Right forelimb (tissue), 1 donor: ENCODE measurements around the gene CNBP.
A peak's percentile ranks its signal among the peaks of the same experiment; 100 is the strongest.
"Not testable (repeated sequence)": the region's sequence is repeated elsewhere in the genome, so short reads cannot be mapped to it uniquely, and the experiment has no call there.

Experiments used
- DNase-seq: peaks from one replicate; pipeline ENCODE4 v3.0.0-alpha.2; 2018

Gene CNBP

DNA sequence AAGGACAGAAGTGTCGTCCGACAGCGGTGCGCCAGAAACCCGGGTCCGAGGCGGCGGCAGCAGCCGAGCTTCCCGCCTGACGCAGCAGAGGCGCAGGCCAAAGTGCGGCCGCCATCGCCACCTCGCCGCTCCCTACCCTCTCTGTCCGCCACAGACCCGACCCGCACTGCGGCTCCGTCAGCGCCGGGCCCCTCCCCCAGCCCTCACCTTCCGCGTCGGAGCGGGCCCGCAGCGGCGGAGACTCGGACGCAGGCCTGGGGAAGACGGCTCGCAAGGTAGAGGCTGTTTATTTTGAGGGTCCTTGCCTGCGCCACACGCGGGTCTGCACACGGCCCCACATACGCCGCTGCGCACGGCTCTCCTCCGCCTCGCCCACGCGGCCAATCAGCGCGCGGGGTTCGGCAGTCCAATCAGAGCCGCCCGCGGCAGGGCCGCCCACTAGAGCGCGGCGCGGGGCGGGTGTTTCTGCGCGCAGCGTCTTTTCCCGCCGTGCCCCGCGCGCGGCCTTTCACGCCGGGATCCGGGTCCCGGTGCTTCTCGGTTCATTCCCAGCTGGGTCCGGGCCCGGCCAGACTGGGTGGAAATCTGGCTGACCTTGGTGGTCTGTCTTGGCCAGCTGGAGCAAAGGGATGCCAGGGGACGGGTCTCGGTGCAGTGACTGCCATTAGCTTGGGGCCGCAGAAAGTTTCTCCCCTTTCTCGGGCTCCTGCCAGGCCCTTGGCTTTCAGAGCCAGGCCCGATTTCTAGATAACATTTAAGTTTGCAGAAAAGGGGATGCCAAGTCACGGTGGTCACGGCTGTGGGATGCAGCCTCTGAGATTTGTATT is at the start of gene CNBP:
Gene CNBP (minus strand): TSS at position 328 of the 827 bp plus-strand sequence. CDS start 12,139 bp downstream, outside the sequence.
- DNase-seq = peak; percentile 96

DNA sequence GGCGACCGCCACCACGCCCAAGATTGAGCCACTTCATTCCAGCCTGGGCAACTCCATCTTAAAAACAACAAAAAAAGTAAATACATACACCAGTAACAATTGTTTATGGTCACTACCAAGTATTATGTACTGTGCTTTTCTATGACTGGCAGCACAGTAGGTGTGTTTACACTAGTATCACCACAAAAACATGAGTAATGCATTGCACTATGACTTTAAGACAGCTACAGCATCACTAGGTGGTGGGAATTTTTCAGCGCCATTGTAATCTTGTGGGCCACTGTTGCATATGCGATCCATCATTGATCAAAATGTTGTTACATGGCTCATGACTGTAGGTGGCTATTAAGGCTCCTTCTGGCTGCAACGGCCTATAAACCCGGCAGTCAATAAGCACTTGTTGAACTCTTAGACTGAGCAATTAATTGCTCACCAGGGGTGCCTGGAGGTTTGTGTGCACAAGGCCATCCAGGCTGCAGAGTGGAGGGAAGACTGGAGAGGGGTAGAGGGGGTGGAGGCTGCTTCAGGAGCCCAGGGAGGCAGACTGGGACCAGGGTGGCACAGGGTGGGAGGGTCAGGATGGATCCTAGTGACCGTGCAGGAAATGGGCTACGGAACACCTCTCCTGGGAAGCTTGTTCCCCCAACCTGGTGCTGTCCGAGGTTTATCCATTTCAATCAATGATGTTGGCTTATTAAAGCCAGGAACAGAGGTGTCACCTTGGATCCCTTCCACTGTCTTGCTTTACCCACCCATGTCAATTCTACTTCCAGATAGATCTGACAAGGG is 47.8 kb upstream of the CNBP start:
- no peak for DNase-seq

DNA sequence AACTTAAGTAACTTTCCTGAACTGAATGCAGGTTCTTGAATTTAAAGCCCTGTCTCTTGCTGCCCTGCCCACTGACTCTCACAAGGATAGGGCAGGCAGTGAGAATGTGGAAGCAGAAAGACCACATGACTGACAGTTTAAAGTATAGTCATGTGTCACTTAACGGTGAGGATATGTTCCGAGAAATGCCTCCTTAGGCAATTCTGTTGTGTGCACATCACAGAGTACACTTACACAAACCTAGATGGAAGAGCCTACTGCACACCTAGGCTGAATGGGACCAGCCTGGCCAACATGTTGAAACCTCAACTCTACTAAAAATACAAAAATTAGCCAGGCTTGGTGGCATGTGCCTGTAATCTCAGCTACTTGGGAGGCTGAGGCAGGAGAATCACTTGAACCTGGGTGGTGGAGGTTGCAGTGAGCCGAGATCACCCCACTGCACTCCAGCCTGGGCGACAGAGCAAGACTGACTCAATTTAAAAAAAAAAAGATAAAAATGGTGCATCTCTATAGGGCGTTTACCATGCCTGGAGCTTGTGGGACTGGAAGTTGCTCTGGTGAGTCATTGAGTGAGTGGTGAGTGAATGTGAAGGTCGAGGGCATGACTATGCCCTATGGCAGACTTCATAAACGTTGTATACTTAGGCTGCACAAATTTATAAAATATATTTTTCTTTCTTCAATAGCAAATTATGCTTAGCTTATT is 46.8 kb upstream of the CNBP start:
- DNase-seq = no peak

DNA sequence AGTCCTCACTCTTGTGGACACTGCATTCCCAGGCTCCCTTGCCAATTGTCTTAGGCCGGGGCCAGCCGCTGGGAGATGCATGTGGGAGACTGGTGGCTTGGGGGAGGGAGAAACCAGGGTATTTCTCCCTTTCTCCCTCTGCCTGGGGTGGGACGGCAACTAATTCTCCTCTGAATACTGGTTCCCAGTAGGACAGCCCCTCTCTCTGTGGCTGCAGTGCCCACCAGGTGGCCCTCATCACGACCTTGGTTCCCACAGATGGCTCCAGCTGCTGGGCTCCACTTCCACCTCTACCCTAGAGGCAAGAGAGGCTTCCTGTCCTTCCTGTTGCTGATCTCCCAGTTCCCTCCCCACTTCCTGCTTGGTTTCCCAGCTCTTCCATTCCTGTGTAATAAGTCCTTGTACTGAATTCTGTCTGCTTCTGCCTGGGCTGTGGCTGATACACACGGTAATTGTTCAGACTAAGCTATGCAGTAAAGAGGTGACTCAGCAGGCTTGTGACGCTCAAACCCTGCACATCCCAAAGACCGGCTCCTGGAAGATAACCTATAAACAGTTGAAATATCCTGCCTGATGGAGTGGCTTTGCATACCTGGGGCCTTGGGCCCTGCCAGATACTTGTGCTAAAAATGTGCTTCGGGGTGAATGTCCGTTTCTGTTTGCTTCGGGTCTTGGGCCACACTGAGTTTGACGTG is 45.3 kb upstream of the CNBP start:
- DNase-seq = no peak

DNA sequence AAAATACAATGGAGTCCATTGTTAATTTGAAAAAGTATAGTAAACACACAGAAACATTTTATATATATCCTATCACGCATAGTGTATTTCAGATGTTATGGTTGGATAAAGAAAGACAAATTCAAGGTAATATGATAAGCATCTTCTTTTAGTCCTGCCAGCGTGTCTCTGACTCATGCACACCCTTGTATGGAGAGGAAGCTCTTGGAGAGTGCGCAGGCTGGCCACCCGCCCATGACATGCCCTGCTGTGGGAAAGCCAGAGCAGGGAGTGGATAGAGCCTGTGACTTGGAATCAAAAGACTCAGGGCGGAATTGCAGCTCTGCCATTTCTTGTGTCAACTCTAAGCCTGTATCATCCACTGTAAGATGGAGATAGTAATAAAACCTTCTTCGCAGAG is 42.7 kb upstream of the CNBP start:
- DNase-seq = no peak

DNA sequence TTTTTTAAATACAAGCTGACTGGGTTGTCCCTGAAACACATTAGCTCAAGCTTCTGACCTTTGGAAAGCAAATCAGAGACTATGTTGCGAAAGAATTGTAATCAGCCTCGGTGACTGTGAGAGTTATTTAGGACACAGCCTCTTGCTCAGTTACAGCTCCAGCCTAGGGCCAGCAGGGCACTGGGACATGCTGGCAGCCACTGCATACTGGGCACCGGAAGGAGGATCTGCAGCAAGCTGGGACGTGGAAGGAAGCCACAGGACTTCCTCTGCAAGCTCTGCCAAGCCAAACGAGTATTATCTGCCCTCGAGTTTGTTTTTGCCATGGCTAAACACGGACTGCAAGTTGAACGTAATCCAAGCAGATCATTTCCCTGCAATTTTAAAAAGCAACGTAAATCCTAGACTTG is 41.3 kb upstream of the CNBP start:
- DNase-seq = peak; percentile 59

DNA sequence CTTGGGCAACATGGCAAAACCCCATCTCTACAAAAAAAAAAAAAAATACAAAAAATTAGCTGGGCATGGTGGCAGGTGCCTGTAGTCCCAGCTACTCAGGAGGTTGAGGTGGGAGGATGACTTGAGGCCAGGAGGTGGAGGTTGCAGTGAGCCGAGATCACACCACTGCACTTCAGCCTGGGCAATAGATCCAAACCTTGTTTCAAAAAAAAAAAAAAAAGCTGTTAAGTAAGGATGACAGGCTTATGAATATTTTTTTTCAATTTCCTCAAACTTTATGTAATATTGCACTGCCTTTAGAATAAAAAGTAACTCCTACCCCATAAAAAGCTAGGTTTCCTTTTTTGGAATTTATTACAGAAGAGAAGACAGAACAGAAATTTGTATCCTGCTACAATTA is 40.7 kb upstream of the CNBP start:
- not testable (repeated sequence) for DNase-seq

DNA sequence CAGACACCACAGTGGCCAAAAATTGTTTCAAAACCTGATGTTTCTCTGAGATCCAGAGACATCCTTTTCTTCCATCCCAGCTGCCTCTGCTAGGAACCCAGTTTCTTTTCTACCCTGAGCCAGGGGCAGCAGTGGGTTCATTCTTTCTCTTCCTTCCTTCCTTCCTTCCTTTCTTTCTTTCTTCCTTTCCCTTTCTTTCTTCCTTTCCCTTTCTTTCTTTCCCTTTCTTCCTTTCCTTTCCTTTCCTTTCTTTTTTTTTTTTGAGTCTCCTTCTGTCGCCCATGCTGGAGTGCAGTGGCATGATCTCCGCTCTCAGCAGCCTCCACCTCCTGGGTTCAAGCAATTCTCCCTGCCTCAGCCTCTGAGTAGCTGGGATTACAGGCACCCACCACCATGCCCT is 35.0 kb upstream of the CNBP start:
- DNase-seq = no peak

DNA sequence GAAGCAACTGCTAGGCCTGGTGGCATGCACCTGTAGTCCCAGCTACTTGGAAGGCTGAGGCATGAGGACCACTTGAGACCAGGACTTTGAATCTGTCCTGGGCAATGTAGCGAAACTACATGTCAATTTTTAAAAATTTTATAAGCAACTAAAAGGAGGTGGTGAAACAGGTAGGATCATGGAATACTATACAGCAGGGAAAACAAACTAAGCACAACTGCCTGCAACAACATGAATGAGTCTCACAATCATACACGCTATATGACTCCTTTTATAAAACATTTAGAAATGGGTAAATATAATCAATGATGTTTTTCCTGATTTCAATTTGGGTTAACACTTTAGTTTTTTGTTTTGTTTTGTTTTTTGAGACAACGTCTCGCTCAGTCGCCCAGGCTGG is 29.5 kb upstream of the CNBP start:
- DNase-seq = no peak

DNA sequence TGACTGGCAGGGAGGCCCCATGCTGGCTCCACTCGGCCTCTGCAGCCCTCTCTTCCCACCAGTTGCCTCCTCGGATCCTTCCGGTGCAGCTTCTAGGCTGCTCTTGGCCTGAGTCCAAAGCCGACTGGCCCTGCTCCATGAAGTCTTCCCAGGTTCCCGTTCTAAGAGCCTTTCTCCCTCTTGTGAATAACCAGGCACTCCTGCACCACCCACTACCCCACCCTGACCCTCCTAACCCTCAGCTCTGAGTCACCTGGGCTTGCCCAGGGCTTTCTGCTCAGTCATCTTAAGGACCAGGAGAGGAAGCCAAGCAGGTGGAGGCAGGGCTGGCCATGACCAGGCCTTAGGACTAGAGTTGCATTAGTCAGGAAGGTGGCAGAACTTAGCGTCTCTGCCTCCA is 28.1 kb upstream of the CNBP start:
- no peak for DNase-seq

DNA sequence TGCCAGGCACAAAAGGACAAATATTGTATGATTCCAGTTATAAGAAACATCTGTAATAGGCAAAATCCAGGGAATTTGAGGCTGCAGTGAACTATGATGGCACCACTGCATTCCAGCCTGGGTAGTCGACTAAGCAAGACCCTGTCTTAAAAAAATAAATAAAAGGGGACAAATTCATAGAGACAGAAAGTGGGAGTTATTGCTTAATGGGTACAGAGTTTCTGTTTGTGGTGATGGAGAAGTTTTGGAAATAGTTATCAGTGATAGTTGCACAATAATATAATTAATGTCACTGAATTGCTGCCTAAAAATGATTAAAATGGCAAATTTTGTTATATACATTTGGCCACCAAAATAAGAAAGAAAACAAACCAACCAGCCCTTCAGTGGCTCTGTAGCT is 27.6 kb upstream of the CNBP start:
- no peak for DNase-seq

DNA sequence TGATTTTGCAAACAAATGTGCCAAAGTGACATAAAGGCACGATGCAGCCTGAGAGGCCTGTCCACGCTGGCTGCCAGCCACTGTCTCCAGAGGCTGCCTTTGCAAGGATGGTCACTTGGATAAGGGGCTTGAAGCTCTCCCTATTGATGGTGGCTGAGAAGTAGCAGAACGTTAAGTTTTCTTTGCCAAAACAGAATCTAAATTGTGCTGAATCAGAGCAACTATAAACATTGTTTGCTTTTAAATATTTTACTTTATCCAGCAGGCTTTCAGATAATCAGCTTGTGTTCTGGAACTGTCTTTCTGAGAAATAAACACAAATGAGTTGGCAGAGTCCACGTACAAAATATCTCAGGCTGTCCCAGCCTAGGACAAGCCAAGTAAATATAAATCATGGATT is 23.8 kb upstream of the CNBP start:
- DNase-seq = no peak

DNA sequence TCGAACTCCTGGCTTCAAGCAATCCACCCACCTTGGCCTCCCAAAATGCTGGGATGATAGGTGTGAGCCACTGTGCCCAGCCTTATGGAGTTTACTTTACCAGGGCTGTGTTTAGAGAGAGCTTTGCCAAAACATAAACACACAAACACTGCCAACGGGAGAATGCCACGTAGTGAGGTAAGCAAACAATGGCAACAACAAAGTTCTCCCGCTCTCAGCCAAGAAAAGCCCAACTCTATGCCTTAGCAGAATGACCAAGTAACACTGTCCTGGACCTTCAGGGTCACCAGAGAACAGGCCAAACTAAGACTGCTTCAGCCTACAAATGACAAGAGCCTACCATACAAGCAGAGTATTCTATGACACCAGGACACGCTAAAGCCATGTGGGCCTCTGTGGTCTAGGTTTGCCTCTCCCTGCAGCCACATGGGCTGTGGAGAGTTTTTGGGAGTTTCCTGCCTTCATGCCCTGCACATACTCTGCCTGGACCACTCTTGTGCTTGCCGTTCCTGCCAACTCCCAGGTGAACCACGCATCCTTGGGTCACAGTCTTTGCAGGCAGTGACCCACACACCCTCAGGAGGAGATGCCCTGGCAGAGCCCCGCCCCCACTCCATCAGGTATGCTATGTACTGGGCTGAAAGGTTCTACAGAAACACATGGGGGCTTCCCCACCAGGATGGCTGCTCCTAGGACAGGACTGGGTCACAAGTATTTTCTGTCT is 21.6 kb upstream of the CNBP start:
- no peak for DNase-seq

DNA sequence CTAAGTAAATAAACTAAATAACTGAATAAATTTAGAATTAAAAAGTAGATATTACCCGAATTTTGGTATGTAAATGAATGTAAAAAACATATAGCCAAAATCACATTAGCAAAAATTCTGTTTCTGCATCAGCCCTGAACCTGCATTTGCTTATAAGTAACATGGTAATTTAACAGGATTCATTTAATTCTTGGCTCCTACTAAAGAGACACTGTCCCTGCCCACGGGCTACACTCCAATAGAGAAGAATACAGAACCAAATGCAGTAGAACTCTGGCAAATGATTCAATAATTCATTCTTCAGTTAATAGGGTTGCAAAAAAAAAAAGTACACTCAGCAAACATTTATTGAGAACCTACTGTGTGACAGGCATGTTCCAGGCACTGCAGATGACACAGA is 20.8 kb upstream of the CNBP start:
- no peak for DNase-seq

DNA sequence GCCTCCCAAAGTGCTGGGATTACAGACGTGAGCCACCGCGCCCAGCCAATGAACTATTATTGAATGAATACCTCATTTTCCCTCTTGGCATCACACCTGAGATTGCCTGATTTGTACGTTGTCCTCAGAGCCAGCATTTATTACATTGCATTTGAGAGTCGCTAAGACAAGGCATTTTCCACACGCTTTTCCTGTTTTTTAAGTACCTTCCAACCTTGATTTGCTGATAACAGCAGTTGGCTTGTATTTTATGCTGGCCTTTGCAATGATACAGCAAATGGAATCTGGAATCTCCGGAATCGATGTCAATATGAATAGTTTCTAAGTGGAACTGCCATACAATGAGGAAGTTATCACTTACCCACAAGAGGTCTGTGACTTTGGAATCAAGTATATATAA is 15.7 kb upstream of the CNBP start:
- no peak for DNase-seq

DNA sequence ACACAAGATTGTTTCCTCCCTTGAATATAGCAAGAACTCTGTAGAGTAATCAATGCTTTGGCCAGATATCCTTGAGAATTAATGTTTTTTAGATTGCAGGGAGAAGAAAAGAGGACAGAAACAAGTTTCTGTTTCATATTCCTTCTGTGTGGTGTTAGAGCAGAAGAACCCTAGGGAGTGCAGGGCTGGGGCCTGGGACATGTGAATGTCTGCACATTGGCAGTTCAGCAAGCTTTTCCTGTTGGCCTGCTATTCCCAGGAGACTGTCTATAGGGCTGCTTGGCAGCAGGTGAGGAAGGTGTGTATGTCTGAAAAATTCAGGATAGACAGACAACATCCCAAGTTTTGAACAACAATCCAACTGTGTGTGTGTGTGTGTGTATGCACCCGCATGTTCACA is 13.6 kb upstream of the CNBP start:
- DNase-seq = no peak

DNA sequence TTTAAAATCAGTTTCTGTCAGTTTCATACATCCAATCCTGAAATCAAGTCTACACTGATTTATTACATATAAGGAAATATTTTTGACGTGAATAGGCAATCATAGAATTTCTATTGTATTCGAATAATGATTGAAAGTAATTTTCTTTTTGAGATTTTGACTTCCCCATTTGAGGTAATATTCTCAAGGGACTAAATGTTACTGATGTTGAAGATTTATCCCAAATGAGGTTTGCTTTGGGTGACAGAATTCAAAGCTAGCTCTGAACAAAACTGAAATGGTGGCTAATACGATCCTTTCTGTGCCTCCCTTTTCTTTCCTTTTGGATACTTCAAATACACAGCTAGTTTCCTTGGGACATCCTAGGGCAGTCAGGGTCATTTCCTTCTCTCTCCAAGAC is 12.9 kb upstream of the CNBP start:
- DNase-seq = no peak

DNA sequence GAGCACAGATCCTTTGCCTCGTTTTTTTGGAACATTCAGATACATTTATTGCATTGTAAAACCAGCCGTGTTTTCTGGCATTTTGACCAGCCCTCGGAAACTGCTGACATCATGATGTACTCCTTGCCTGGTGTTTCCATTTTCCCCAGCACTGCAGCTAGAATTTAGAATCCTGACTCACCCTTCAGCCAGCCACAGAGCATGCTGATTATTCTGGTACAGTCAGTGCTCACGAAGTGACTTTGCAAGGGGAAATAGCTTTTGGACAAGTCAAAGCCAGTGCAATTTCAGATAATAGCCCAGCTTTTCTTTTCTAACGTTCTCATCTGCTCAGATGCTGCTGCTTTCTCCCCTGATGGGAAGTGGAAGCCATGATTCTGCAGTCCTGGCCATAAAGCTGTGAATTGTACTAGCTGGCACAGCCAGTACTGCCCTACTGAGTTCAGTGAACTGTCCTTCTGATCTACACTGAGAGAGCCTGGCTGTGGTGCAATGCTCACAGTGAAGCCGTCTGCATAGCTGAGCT is 12.1 kb upstream of the CNBP start:
- DNase-seq = peak; percentile 55

DNA sequence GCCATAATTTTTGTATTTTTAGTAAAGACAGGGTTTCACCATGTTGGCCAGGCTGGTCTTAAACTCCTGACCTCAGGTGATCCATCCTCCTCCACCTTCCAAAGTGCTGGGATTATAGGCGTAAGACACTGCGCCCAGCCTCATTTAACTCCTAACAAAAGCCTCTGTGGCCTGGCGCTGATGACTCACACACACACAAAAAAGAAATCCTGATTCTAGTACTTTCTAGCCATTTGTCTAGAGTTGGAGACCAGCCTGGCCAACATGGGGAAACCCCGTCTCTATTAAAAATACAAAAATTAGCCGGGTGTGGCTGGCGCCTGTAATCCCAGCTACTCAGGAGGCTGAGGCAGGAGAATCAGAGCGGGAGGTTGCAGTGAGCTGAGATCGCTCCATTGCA is 6.1 kb upstream of the CNBP start:
- not testable (repeated sequence) for DNase-seq

DNA sequence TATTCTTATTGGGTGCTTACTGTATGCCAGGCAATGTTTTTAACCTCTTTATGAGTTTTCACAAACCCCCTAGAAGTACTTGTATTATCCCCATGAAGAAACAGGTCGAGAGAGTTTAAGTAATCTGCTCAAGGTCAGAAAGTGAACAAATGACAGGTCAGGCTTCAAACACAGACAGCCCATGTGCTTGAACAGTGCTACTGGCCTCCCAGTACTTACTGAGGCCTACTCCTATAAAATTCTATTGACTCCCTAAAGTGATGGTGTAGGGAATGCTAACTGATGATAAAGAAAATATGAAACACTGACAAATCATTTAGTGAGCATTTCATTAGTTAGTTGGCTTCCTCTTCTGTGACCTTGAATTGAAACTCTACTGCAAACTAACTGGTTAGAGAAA is 4.2 kb upstream of the CNBP start:
- no peak for DNase-seq

DNA sequence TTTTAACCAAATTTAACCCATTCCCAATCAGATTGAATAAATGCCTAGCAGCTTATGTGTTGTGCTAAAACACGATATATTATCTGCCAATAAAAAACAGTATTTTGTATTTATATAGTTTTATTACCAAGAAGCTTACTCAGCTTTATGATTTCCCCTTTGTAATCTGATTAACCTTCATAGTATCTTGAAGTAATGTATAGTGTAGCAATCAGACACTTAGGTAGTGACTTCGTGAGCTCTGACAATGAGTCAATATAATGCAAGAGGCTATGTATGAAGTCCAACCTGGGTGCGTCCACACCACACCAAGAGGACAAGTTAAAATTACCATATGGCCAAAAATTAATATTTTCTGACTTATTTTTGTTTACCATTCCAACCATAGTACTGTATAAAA is 2.1 kb upstream of the CNBP start:
- DNase-seq = no peak
